ENCODE data around the gene NDOR1.

NDOR1 gene

GRCh38 chr9:137182836-137183235 is 22.7 kb upstream of the NDOR1 start:
- no peak for DNase-seq (ENCODE audit: low read depth in 3 of 3)

GRCh38 chr9:137183980-137184595 is 21.4 kb upstream of the NDOR1 start:
- no peak for DNase-seq (ENCODE audit: low read depth in 3 of 3)

GRCh38 chr9:137184881-137185660 is 20.4 kb upstream of the NDOR1 start:
- no peak for DNase-seq (ENCODE audit: low read depth in 3 of 3)

- no peak for DNase-seq (ENCODE audit: low read depth in 3 of 3)
Observed at GRCh38 chr9:137185921-137186320, 19.6 kb upstream of the NDOR1 start.

GRCh38 chr9:137186385-137186784 is 19.1 kb upstream of the NDOR1 start:
- DNase-seq (ENCODE audit: low read depth in 3 of 3), result no peak

GRCh38 chr9:137187386-137187785 is 18.1 kb upstream of the NDOR1 start:
- DNase-seq (ENCODE audit: low read depth in 3 of 3), result no peak

- no peak for DNase-seq (ENCODE audit: low read depth in 3 of 3)
Observed at GRCh38 chr9:137188086-137188489, 17.4 kb upstream of the NDOR1 start.

GRCh38 chr9:137188490-137189296 is 16.8 kb upstream of the NDOR1 start, which contains the start of the genes ANAPC2 and SSNA1:
TSS of gene ANAPC2 (minus strand) at chr9:137188560. CDS start at chr9:137188532, 28 bp downstream.
TSS of gene SSNA1 (plus strand) at chr9:137188676. CDS start at chr9:137188727, 51 bp downstream.
- DNase-seq (ENCODE audit: low read depth in 3 of 3), result peak; percentile 81 to 93 (median 92)

GRCh38 chr9:137189297-137190295 is 15.9 kb upstream of the NDOR1 start:
- DNase-seq (ENCODE audit: low read depth in 3 of 3), result no peak

- DNase-seq (ENCODE audit: low read depth in 3 of 3), result no peak
Observed at GRCh38 chr9:137190315-137190856, 15.1 kb upstream of the NDOR1 start.

- no peak for DNase-seq (ENCODE audit: low read depth in 3 of 3)
Observed at GRCh38 chr9:137191245-137191644, 14.3 kb upstream of the NDOR1 start.

GRCh38 chr9:137191691-137192447 is 13.6 kb upstream of the NDOR1 start:
- DNase-seq (ENCODE audit: low read depth in 3 of 3), result no peak

GRCh38 chr9:137192448-137192780 is 13.1 kb upstream of the NDOR1 start:
- DNase-seq (ENCODE audit: low read depth in 3 of 3), result no peak

- DNase-seq (ENCODE audit: low read depth in 3 of 3), result no peak
Observed at GRCh38 chr9:137192859-137193258, 12.6 kb upstream of the NDOR1 start.

GRCh38 chr9:137193771-137194170 is 11.7 kb upstream of the NDOR1 start:
- DNase-seq (ENCODE audit: low read depth in 3 of 3), result no peak

GRCh38 chr9:137194388-137194787 is 11.1 kb upstream of the NDOR1 start:
- DNase-seq (ENCODE audit: low read depth in 3 of 3), result no peak

- DNase-seq (ENCODE audit: low read depth in 3 of 3), result no peak
Observed at GRCh38 chr9:137194909-137195308, 10.6 kb upstream of the NDOR1 start.

GRCh38 chr9:137195525-137196220 is 9.8 kb upstream of the NDOR1 start:
- DNase-seq (ENCODE audit: low read depth in 3 of 3), result no peak

GRCh38 chr9:137198051-137198901 is 7.2 kb upstream of the NDOR1 start:
- DNase-seq (ENCODE audit: low read depth in 3 of 3), result no peak
